ENCODE measurements around the gene LRFN5.

DNA sequence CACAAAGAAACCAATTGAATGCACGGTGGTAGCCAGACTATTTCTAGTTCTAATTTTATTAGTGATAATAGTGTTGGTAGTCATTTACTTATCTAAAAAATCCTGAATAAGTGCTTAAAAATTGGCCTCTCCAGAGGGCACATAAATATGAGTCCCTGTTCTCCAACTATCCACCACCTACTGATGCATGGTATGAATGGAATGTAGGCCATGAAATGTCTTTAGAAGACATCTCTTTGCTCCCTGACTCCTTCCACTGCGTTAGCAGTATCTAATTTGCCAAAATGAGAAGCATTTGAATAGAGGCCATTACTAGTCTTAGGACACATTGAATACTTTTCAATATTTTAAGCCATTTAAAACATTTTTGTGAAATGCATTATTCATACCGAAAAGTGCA lies 261.7 kb downstream of the LRFN5 start:
- TF ChIP-seq CTCF (IDR thresholded peaks at IDR 0.05) (no peak), POLR2AphosphoS5 (IDR thresholded peaks at IDR 0.05) (no peak), EP300 (IDR thresholded peaks at IDR 0.05) (no peak)
